GM12891 (cell line): Measurements from ENCODE around the gene CDC42BPA.
"Not testable (repeated sequence)": the region's sequence is repeated elsewhere in the genome, so short reads cannot be mapped to it uniquely, and the experiment has no call there.

ENCODE experiments used
- DNase-seq: peaks from one replicate; pipeline ENCODE4 v3.0.0; 2011; ENCODE audit warnings: low spot score; ENCODE audit not compliant: insufficient read length
- FAIRE-seq: peaks from 2 replicates; lab custom pipeline; 2011; peaks lifted over from hg19 to GRCh38; lab: Jason Lieb, UNC
- PAX5 ChIP-seq: IDR thresholded peaks from 2 replicates; pipeline ENCODE4 v1.6.1; 2011; ENCODE audit warnings: low read length, moderate library complexity, mild to moderate bottlenecking; ENCODE audit not compliant: insufficient read depth, severe bottlenecking
- POLR2A ChIP-seq: IDR thresholded peaks from 2 replicates; pipeline ENCODE4 v1.6.1; 2011; ENCODE audit warnings: low read depth, low read length, control low read depth
- POLR2AphosphoS5 ChIP-seq: IDR thresholded peaks from 2 replicates; pipeline ENCODE4 v1.6.1; 2011; ENCODE audit warnings: low read depth, low read length, control low read depth
- POU2F2 ChIP-seq: IDR thresholded peaks from 2 replicates; pipeline ENCODE4 v1.6.1; 2011; ENCODE audit warnings: low read depth, mild to moderate bottlenecking, control low read depth, low read length, moderate library complexity
- SPI1 ChIP-seq: IDR thresholded peaks from 2 replicates; pipeline ENCODE4 v1.6.1; 2011; ENCODE audit warnings: low read depth, low read length, control low read depth
- TAF1 ChIP-seq: IDR thresholded peaks from 2 replicates; pipeline ENCODE4 v1.6.1; 2011; ENCODE audit warnings: low read depth, low read length, control low read depth

The CDC42BPA gene

GRCh38 chr1:227357171-227357926 is 39.1 kb upstream of the CDC42BPA start:
- DNase-seq (no peak), FAIRE-seq (no peak)
- no peak for TF ChIP-seq POU2F2
- TF ChIP-seq PAX5 = no peak
- TF ChIP-seq SPI1 = no peak
- TF ChIP-seq POLR2A = no peak
- TF ChIP-seq TAF1 = no peak
- TF ChIP-seq POLR2AphosphoS5 = no peak

GRCh38 chr1:227356620-227357146 is 38.4 kb upstream of the CDC42BPA start:
- TF ChIP-seq POU2F2 (no peak), PAX5 (no peak), TAF1 (no peak), POLR2A (no peak), SPI1 (no peak), POLR2AphosphoS5 (no peak)
- FAIRE-seq (no peak), DNase-seq (no peak)

- DNase-seq = no peak
- TF ChIP-seq POLR2A = no peak
- no peak for TF ChIP-seq SPI1
- no peak for TF ChIP-seq TAF1
- no peak for TF ChIP-seq POU2F2
- TF ChIP-seq POLR2AphosphoS5 = no peak
- no peak for TF ChIP-seq PAX5
- FAIRE-seq = no peak
Measured at GRCh38 chr1:227355542-227356245, 37.4 kb upstream of the CDC42BPA start.

- no peak for FAIRE-seq
- TF ChIP-seq TAF1 (no peak), POU2F2 (no peak), PAX5 (no peak), POLR2A (no peak), POLR2AphosphoS5 (no peak), SPI1 (no peak)
- no peak for DNase-seq
Measured at GRCh38 chr1:227353186-227353585, 34.9 kb upstream of the CDC42BPA start.

- FAIRE-seq, DNase-seq: not testable (repeated sequence)
Measured at GRCh38 chr1:227352164-227352563, 33.9 kb upstream of the CDC42BPA start.

GRCh38 chr1:227351443-227351842 is 33.2 kb upstream of the CDC42BPA start:
- DNase-seq (no peak), FAIRE-seq (no peak)
- TF ChIP-seq POLR2AphosphoS5 (no peak), POLR2A (no peak), POU2F2 (no peak), TAF1 (no peak), PAX5 (no peak), SPI1 (no peak)

GRCh38 chr1:227349967-227350366 is 31.7 kb upstream of the CDC42BPA start:
- FAIRE-seq = no peak
- TF ChIP-seq SPI1 = no peak
- TF ChIP-seq POLR2A = no peak
- TF ChIP-seq POU2F2 = no peak
- no peak for TF ChIP-seq TAF1

GRCh38 chr1:227343727-227344551 is 25.6 kb upstream of the CDC42BPA start:
- no peak for TF ChIP-seq POLR2A
- no peak for DNase-seq
- FAIRE-seq = no peak

More at GRCh38 chr1:227349967-227350366, 31.7 kb upstream of the CDC42BPA start:
- DNase-seq = no peak

- TF ChIP-seq TAF1 (no peak), PAX5 (no peak), POLR2AphosphoS5 (no peak), SPI1 (no peak), POLR2A (no peak), POU2F2 (no peak)
- FAIRE-seq (no peak), DNase-seq (no peak)
Measured at GRCh38 chr1:227343206-227343605, 24.9 kb upstream of the CDC42BPA start.

- TF ChIP-seq TAF1 (no peak), SPI1 (no peak), POLR2AphosphoS5 (no peak), POLR2A (no peak), PAX5 (no peak), POU2F2 (no peak)
- FAIRE-seq = no peak
- DNase-seq = no peak
Measured at GRCh38 chr1:227342075-227342829, 24.0 kb upstream of the CDC42BPA start.

- DNase-seq, FAIRE-seq: not testable (repeated sequence)
Measured at GRCh38 chr1:227336136-227336535, 17.8 kb upstream of the CDC42BPA start.
